HepG2 (cell line): ENCODE results near the gene CA4. TPM values are rescaled to one million over a fixed set of nuclear protein-coding genes. Genes with fewer than 3 reads are reported as not detected.

Experiments used
- BCL6 ChIP-seq: IDR thresholded peaks from 2 replicates; pipeline ENCODE4 v1.6.1; 2016; ENCODE audit warnings: missing genetic modification reagents, missing compliant biosample characterization
- CREM ChIP-seq, 2 experiments: sonication (generic) in 1 of 2; formaldehyde crosslinking in 1 of 2; IDR thresholded peaks; 2 replicates each; pipeline versions ENCODE4 v1.4.0 to v1.6.1; 2016 to 2020; ENCODE audit warnings: antibody characterized with exemption in 1 of 2, mild to moderate bottlenecking in 1 of 2, missing genetic modification reagents in 1 of 2
- FOXA3 ChIP-seq: IDR thresholded peaks from 2 replicates; pipeline ENCODE4 v1.6.1; 2016; ENCODE audit warnings: missing genetic modification reagents, missing compliant biosample characterization
- MAZ ChIP-seq, 2 experiments: sonication (generic) in 1 of 2; formaldehyde crosslinking in 1 of 2; IDR thresholded peaks; 2 replicates each; pipeline versions ENCODE4 v1.5.0 to v1.6.1; 2012 to 2020; ENCODE audit warnings: low read depth in 2 of 2, mild to moderate bottlenecking in 2 of 2, borderline replicate concordance in 1 of 2, improper control_type of control experiment in 1 of 2, low read length in 1 of 2, missing genetic modification reagents in 1 of 2, moderate library complexity in 1 of 2
- PCBP2 ChIP-seq: fragments of 200-400 bp; formaldehyde crosslinking; optimal IDR thresholded peaks from 2 replicates; pipeline ENCODE3; 2018; ENCODE audit warnings: low read length, low read depth; ENCODE audit not compliant: poor library complexity, severe bottlenecking
- RXRB ChIP-seq: IDR thresholded peaks from 2 replicates; pipeline ENCODE4 v1.6.1; 2016; ENCODE audit warnings: borderline replicate concordance, missing genetic modification reagents, missing compliant biosample characterization
- SAP130 ChIP-seq: IDR thresholded peaks from 2 replicates; pipeline ENCODE4 v1.6.1; 2016; ENCODE audit warnings: low read depth
- SMARCE1 ChIP-seq: fragments of 450-650 bp; IDR thresholded peaks from 2 replicates; pipeline ENCODE4 v1.6.1; 2017; ENCODE audit warnings: borderline replicate concordance
- STAG1 ChIP-seq: sonication (generic); formaldehyde crosslinking; IDR thresholded peaks from 2 replicates; pipeline ENCODE4 v1.4.0; 2020; ENCODE audit warnings: missing genetic modification reagents
- ZNF121 ChIP-seq: sonication (generic); formaldehyde crosslinking; IDR thresholded peaks from 2 replicates; pipeline ENCODE4 v1.5.0; 2020; ENCODE audit warnings: mild to moderate bottlenecking, missing genetic modification reagents
- ZNF605 ChIP-seq: sonication (generic); formaldehyde crosslinking; IDR thresholded peaks from 2 replicates; pipeline ENCODE4 v1.8.0; 2022; ENCODE audit warnings: mild to moderate bottlenecking, missing genetic modification reagents
- ZNF614 ChIP-seq: IDR thresholded peaks from 2 replicates; pipeline ENCODE4 v1.6.1; 2018; ENCODE audit warnings: missing biosample characterization, missing genetic modification reagents, inconsistent platforms, borderline replicate concordance
- polyA plus RNA-seq, 8 experiments: library from polyadenylated mRNA; depleted of rRNA in 3 of 8; stranded (reverse) in 7 of 8; unstranded in 1 of 8; fragments of >200 nt; fragmentation: Illumina TruSeq in 4 of 8; extraction: Trizol in 4 of 8; gene quantifications; 2 replicates each; pipeline versions ENCODE4 v1.2.1 to v1.2.3, GENCODE V29; 2011 to 2016; ENCODE audit warnings: low read depth in 4 of 8, missing spikeins in 1 of 8, mixed read lengths in 1 of 8; ENCODE audit not compliant: insufficient read depth in 1 of 8
- total RNA-seq, 5 experiments: library from RNA; depleted of rRNA; stranded (reverse); fragments of >200 nt; fragmentation: Illumina TruSeq; extraction: Trizol; gene quantifications; 2 replicates each; pipeline ENCODE4 v1.2.3, GENCODE V29; 2016; ENCODE audit warnings: low read depth in 1 of 5
- TF ChIP-seq, protein P1 (sequence below): IDR thresholded peaks from 2 replicates; pipeline ENCODE4 v1.6.1; 2016; ENCODE audit warnings: missing genetic modification reagents, missing compliant biosample characterization
- TF ChIP-seq, protein P2 (sequence below): sonication (generic); formaldehyde crosslinking; IDR thresholded peaks from 2 replicates; pipeline ENCODE4 v1.5.0; 2020; ENCODE audit warnings: mild to moderate bottlenecking, missing genetic modification reagents, borderline replicate concordance
- TF ChIP-seq, protein P3 (sequence below): sonication (generic); formaldehyde crosslinking; IDR thresholded peaks from 2 replicates; pipeline ENCODE4 v1.8.0; 2023; ENCODE audit warnings: mild to moderate bottlenecking, missing genetic modification reagents
- TF ChIP-seq, protein P4 (sequence below): sonication (generic); formaldehyde crosslinking; IDR thresholded peaks from 2 replicates; pipeline ENCODE4 v1.4.0; 2020; ENCODE audit warnings: missing genetic modification reagents
- TF ChIP-seq, protein P5 (sequence below): sonication (generic); formaldehyde crosslinking; IDR thresholded peaks from 2 replicates; pipeline ENCODE4 v1.5.1; 2020; ENCODE audit warnings: mild to moderate bottlenecking, moderate library complexity, missing genetic modification reagents
- TF ChIP-seq, protein P6 (sequence below): IDR thresholded peaks from 2 replicates; pipeline ENCODE4 v1.6.1; 2016; ENCODE audit warnings: low read depth

The CA4 gene
- total and polyA plus RNA-seq, 2 of the 13 experiments (the other 11 are each of a cell fraction or from before 2014, with no cell fraction given), result not detected

DNA sequence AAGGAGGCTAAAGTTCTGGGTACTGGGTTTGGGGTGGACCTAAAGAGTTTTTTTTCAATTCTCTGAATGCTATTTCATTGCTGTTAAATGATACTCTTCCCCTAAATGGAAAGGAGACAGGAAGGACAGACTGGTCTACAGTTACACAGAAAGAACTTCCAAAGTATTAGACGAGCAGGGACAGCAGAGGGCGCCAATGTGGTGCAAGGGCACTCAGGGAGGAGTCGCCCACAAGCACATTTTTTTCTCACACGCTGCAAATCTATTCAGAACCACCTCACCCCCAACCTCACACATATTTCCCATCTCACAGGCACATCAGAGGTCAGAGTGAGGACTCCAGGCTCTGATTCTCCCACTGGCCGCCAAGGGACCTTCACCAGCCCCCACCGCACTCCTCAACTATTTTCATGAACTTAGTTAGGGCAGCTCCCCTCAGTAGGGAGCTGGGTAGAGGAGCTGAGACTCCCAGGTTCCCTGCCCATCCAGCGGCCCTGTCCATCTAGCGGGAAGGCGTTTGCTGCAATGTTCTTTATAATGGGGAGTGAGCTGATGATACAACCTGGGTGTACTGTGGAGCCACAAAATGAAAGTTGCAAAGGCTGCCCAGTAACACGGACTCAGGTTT is 6.8 kb upstream of the CA4 start (continued):
- TF ChIP-seq, protein P1, sequence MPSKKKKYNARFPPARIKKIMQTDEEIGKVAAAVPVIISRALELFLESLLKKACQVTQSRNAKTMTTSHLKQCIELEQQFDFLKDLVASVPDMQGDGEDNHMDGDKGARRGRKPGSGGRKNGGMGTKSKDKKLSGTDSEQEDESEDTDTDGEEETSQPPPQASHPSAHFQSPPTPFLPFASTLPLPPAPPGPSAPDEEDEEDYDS (CRISPR knock-in tag), result 0 out of 2 replicates have a peak, but pooled peaks have one; percentile 21
- TF ChIP-seq, protein P2, sequence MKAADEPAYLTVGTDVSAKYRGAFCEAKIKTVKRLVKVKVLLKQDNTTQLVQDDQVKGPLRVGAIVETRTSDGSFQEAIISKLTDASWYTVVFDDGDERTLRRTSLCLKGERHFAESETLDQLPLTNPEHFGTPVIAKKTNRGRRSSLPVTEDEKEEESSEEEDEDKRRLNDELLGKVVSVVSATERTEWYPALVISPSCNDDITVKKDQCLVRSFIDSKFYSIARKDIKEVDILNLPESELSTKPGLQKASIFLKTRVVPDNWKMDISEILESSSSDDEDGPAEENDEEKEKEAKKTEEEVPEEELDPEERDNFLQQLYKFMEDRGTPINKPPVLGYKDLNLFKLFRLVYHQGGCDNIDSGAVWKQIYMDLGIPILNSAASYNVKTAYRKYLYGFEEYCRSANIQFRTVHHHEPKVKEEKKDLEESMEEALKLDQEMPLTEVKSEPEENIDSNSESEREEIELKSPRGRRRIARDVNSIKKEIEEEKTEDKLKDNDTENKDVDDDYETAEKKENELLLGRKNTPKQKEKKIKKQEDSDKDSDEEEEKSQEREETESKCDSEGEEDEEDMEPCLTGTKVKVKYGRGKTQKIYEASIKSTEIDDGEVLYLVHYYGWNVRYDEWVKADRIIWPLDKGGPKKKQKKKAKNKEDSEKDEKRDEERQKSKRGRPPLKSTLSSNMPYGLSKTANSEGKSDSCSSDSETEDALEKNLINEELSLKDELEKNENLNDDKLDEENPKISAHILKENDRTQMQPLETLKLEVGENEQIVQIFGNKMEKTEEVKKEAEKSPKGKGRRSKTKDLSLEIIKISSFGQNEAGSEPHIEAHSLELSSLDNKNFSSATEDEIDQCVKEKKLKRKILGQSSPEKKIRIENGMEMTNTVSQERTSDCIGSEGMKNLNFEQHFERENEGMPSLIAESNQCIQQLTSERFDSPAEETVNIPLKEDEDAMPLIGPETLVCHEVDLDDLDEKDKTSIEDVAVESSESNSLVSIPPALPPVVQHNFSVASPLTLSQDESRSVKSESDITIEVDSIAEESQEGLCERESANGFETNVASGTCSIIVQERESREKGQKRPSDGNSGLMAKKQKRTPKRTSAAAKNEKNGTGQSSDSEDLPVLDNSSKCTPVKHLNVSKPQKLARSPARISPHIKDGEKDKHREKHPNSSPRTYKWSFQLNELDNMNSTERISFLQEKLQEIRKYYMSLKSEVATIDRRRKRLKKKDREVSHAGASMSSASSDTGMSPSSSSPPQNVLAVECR (CRISPR knock-in tag), result peak; percentile 38; the same call in 1 of the 2 replicates
- TF ChIP-seq SMARCE1 (no peak), PCBP2 (peak; percentile 63), ZNF614 (CRISPR knock-in tag) (0 out of 2 replicates have a peak, but pooled peaks have one; percentile 23), MAZ (IDR thresholded peaks at IDR 0.05; ENCODE audit: borderline replicate concordance, low read depth, low read length) (0 out of 2 replicates have a peak, but pooled peaks have one; percentile 55), MAZ (CRISPR knock-in tag; IDR thresholded peaks at IDR 0.05; ENCODE audit: low read depth) (no peak), ZNF121 (no peak), BCL6 (CRISPR knock-in tag) (no peak), SAP130 (CRISPR knock-in tag) (0 out of 2 replicates have a peak, but pooled peaks have one; percentile 33), ZNF605 (CRISPR knock-in tag) (0 out of 2 replicates have a peak, but pooled peaks have one; percentile 9), STAG1 (CRISPR knock-in tag) (peak; percentile 83), CREM (IDR thresholded peaks at IDR 0.05) (0 out of 2 replicates have a peak, but pooled peaks have one; percentile 6), CREM (CRISPR knock-in tag; IDR thresholded peaks at IDR 0.05) (no peak), FOXA3 (0 out of 2 replicates have a peak, but pooled peaks have one; percentile 19), RXRB (CRISPR knock-in tag) (0 out of 2 replicates have a peak, but pooled peaks have one; percentile 22)
- TF ChIP-seq, protein P3, sequence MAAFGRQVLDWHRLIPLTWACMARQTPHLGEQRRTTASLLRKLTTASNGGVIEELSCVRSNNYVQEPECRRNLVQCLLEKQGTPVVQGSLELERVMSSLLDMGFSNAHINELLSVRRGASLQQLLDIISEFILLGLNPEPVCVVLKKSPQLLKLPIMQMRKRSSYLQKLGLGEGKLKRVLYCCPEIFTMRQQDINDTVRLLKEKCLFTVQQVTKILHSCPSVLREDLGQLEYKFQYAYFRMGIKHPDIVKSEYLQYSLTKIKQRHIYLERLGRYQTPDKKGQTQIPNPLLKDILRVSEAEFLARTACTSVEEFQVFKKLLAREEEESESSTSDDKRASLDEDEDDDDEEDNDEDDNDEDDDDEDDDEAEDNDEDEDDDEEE (CRISPR knock-in tag), result 0 out of 2 replicates have a peak, but pooled peaks have one; percentile 56
- TF ChIP-seq, protein P4, sequence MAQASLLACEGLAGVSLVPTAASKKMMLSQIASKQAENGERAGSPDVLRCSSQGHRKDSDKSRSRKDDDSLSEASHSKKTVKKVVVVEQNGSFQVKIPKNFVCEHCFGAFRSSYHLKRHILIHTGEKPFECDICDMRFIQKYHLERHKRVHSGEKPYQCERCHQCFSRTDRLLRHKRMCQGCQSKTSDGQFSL (CRISPR knock-in tag), result 0 out of 2 replicates have a peak, but pooled peaks have one; percentile 40
- TF ChIP-seq, protein P5, sequence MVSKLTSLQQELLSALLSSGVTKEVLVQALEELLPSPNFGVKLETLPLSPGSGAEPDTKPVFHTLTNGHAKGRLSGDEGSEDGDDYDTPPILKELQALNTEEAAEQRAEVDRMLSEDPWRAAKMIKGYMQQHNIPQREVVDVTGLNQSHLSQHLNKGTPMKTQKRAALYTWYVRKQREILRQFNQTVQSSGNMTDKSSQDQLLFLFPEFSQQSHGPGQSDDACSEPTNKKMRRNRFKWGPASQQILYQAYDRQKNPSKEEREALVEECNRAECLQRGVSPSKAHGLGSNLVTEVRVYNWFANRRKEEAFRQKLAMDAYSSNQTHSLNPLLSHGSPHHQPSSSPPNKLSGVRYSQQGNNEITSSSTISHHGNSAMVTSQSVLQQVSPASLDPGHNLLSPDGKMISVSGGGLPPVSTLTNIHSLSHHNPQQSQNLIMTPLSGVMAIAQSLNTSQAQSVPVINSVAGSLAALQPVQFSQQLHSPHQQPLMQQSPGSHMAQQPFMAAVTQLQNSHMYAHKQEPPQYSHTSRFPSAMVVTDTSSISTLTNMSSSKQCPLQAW, result peak; percentile 50; the same call in 1 of the 2 replicates
- TF ChIP-seq, protein P6, sequence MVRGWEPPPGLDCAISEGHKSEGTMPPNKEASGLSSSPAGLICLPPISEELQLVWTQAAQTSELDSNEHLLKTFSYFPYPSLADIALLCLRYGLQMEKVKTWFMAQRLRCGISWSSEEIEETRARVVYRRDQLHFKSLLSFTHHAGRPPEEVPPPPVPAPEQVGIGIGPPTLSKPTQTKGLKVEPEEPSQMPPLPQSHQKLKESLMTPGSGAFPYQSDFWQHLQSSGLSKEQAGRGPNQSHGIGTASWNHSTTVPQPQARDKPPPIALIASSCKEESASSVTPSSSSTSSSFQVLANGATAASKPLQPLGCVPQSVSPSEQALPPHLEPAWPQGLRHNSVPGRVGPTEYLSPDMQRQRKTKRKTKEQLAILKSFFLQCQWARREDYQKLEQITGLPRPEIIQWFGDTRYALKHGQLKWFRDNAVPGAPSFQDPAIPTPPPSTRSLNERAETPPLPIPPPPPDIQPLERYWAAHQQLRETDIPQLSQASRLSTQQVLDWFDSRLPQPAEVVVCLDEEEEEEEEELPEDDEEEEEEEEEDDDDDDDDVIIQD (CRISPR knock-in tag), result 0 out of 2 replicates have a peak, but pooled peaks have one; percentile 9
